ENCODE measurements around the gene TSPAN18. TPM values are rescaled to one million over a fixed set of nuclear protein-coding genes. Genes with fewer than 3 reads are reported as not detected.

TSPAN18 gene
- total and polyA plus RNA-seq, 2 donors from 2014 or later, result 13.8 to 38.1 TPM

DNA sequence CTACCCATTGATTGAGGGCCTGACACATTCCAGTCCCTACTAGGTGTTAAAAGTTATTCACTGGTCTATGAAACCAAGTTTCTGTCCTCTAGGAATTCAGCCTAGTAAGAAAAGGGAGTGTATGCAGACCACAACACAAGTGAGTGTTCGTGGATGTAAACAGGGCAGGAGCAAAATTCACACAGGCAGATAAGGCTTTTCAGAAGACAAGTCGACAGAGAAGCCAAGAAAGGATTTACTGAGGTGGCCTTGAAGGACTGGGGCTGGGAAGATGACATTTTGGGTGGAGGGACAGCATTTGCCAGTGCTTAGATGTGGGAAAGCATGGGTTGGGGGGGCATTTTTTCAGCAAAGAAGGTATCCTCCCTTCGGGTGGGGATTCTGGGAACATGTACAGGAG lies 76.2 kb downstream of the TSPAN18 start:
- DNase-seq (peak in 1 of 5 donors; percentile 1), FAIRE-seq (no peak)
- Histone ChIP-seq H3K4me3 (ENCODE audit: low read length in 3 of 3) (no peak overlapping the region), H3K27me3 (ENCODE audit: control insufficient read depth, insufficient read depth, low read length) (no peaks in the 10 kb centered on the region), H3K4me1 (ENCODE audit: control insufficient read depth in 2 of 3, insufficient read depth in 2 of 3, low read depth in 1 of 3, low read length in 3 of 3) (no peaks in the 10 kb centered on the region), H3K9me3 (ENCODE audit: control insufficient read depth in 2 of 3, insufficient read depth in 1 of 3, low read length in 3 of 3) (no peaks in the 10 kb centered on the region), H3K36me3 (ENCODE audit: control insufficient read depth in 2 of 3, insufficient read depth in 3 of 3, low read length in 3 of 3) (no peaks in the 10 kb centered on the region), H3K27ac (ENCODE audit: low read depth in 2 of 2, low read length in 2 of 2) (no peak overlapping the region), H3K9ac (ENCODE audit: low read length in 3 of 3) (no peak overlapping the region)
- TF ChIP-seq, protein P1, sequence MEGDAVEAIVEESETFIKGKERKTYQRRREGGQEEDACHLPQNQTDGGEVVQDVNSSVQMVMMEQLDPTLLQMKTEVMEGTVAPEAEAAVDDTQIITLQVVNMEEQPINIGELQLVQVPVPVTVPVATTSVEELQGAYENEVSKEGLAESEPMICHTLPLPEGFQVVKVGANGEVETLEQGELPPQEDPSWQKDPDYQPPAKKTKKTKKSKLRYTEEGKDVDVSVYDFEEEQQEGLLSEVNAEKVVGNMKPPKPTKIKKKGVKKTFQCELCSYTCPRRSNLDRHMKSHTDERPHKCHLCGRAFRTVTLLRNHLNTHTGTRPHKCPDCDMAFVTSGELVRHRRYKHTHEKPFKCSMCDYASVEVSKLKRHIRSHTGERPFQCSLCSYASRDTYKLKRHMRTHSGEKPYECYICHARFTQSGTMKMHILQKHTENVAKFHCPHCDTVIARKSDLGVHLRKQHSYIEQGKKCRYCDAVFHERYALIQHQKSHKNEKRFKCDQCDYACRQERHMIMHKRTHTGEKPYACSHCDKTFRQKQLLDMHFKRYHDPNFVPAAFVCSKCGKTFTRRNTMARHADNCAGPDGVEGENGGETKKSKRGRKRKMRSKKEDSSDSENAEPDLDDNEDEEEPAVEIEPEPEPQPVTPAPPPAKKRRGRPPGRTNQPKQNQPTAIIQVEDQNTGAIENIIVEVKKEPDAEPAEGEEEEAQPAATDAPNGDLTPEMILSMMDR (IDR thresholded peaks at IDR 0.05; ENCODE audit: borderline replicate concordance, extremely low read depth, insufficient read depth), result no peak
- intact Hi-C loops (cut with DNase I), result no loop called here

DNA sequence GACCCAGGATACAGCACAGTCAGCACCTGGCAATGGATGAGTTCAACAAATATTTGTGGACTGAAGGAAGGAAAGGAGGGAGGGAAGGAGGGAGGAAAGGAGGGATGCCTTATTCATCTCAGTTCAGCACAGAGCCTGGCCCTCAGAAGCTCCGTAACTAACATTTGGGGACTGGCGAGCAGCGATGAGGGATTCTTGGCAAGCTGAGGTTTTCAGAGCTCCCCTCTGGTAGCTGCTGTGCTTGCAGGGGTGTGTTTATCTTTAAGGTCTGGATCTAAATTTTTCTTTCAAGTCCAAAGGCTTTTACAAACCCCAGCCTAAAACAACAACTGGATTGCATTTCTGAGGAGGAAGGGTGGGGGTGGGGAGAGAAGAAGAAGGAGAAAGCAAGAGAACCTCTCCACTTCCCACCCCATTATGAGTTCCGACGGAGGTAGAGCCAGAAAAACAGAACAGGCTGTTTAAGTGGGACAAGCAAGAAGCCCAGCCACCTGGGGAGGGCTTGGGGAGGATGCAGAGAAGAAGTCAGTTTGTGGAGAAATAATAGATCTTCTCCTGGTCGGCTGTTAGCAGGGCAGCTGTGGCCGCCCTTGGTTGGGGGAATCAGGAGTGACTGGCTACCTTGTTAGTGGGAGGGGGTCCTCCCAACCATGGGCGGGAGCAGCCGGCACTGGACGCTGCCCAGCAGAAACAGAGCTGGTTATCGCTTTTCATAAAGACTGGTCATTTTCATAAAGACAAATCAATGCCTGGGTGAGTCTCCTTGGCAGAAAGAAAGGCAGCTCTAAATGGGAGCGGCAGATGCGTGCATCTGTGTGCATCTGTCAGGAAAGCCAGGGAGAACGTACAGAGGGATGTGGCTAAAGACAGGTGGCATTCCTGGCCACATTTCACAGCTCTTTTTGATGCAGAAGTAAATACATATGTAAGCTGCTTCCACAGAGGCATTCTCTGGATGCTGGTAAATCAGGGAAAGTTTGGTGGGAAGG lies 78.0 kb downstream of the TSPAN18 start:
- intact Hi-C loops (cut with DNase I), result no loop called here
- FAIRE-seq, result no peak

DNA sequence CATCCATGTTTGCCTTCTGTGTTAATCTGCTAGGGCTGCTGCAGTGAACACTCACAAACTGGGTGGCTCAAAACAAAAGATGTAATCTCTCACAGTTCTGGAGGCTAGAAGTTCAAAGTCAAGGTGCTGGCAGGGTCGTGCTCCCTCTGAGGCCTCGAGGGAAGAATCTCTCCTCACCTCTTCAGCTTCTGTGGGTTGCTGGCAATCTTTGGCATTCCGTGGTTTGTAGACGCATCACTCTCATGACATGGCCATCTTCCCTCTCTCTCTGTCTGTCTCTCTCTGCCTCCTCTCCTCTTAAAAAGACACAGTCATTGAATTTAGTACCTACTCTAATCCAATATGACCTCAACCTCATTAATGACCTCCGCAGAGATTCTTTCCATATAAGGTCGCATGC lies 78.8 kb downstream of the TSPAN18 start:
- Histone ChIP-seq H3K36me3 (ENCODE audit: control insufficient read depth in 2 of 3, insufficient read depth in 3 of 3, low read length in 3 of 3) (no peaks in the 10 kb centered on the region), H3K27me3 (ENCODE audit: control insufficient read depth, insufficient read depth, low read length) (no peaks in the 10 kb centered on the region), H3K4me1 (ENCODE audit: control insufficient read depth in 2 of 3, insufficient read depth in 2 of 3, low read depth in 1 of 3, low read length in 3 of 3) (no peaks in the 10 kb centered on the region), H3K9me3 (ENCODE audit: control insufficient read depth in 2 of 3, insufficient read depth in 1 of 3, low read length in 3 of 3) (no peaks in the 10 kb centered on the region), H3K27ac (ENCODE audit: low read depth in 2 of 2, low read length in 2 of 2) (no peak overlapping the region), H3K4me3 (ENCODE audit: low read length in 3 of 3) (no peak overlapping the region), H3K9ac (ENCODE audit: low read length in 3 of 3) (no peak overlapping the region)
- TF ChIP-seq, protein P1 (IDR thresholded peaks at IDR 0.05; ENCODE audit: borderline replicate concordance, extremely low read depth, insufficient read depth), result no peak
- FAIRE-seq, result no peak
- no peak for DNase-seq
- intact Hi-C loops (cut with DNase I), result no loop called here

More for the DNA sequence above, 78.0 kb downstream of the TSPAN18 start:
- H3K9me3 ChIP-seq (ENCODE audit: control insufficient read depth in 2 of 3, insufficient read depth in 1 of 3, low read length in 3 of 3), result no peaks in the 10 kb centered on the region
- TF ChIP-seq, protein P1 (IDR thresholded peaks at IDR 0.05; ENCODE audit: borderline replicate concordance, extremely low read depth, insufficient read depth), result no peak
- H3K4me1 ChIP-seq (ENCODE audit: control insufficient read depth in 2 of 3, insufficient read depth in 2 of 3, low read depth in 1 of 3, low read length in 3 of 3), result no peaks in the 10 kb centered on the region
- no peak overlapping the region for H3K27ac ChIP-seq (ENCODE audit: low read depth in 2 of 2, low read length in 2 of 2)
- peak in 3 of 5 donors; percentile 9 to 70 (median 32) for DNase-seq
- no peaks in the 10 kb centered on the region for H3K36me3 ChIP-seq (ENCODE audit: control insufficient read depth in 2 of 3, insufficient read depth in 3 of 3, low read length in 3 of 3)
- H3K9ac ChIP-seq (ENCODE audit: low read length in 3 of 3), result no peak overlapping the region
- H3K27me3 ChIP-seq (ENCODE audit: control insufficient read depth, insufficient read depth, low read length), result no peaks in the 10 kb centered on the region
- no peak overlapping the region for H3K4me3 ChIP-seq (ENCODE audit: low read length in 3 of 3)
